A549 (cell line): ENCODE data around the gene ATP10A. TPM values are rescaled to one million over a fixed set of nuclear protein-coding genes. Genes with fewer than 3 reads are reported as not detected.

Source experiments
- ATAC-seq, 2 experiments: fragments of 200-7000 bp in 1 of 2; fragments of >200 bp in 1 of 2; cut with Nextera tagmentation in 1 of 2; cut with Tn5 transposase in 1 of 2; 3 replicates each; pipeline versions ENCODE4 v1.8.0 to v1.9.1; 2018 to 2020; ENCODE audit warnings: mild to moderate bottlenecking in 1 of 2, moderate library complexity in 1 of 2
- CTCF ChIA-PET: fragments of 300-600 bp; sonication (Branson Sonifier 250); formaldehyde crosslinking; extraction: SDS; loops from one replicate; lab custom pipeline; 2021; ENCODE audit warnings: antibody characterized with exemption, inconsistent platforms; lab: Yijun Ruan, JAX
- POLR2A ChIA-PET: fragments of 350-600 bp; formaldehyde crosslinking; extraction: SDS; loops from one replicate; lab custom pipeline; 2021; ENCODE audit warnings: antibody characterized with exemption, inconsistent platforms; lab: Yijun Ruan, JAX
- DNase-seq, 2 experiments: peaks; one replicate each; pipeline versions ENCODE4 v3.0.0 to v3.0.0-alpha.2; 2011 to 2016; ENCODE audit warnings: low read depth in 1 of 2, low spot score in 1 of 2
- FAIRE-seq: peaks from 2 replicates; lab custom pipeline; 2011; peaks lifted over from hg19 to GRCh38; lab: Jason Lieb, UNC
- H3K27ac ChIP-seq, 2 experiments: fragments of >200 bp; sonication (Bioruptor Twin); formaldehyde crosslinking; 3 replicates each; pipeline ENCODE4 v1.5.1; 2016 to 2017
- H3K4me1 ChIP-seq: fragments of >200 bp; sonication (Bioruptor Twin); formaldehyde crosslinking; 3 replicates; pipeline ENCODE4 v1.6.1; 2016
- H3K4me2 ChIP-seq: fragments of >200 bp; sonication (Bioruptor Twin); formaldehyde crosslinking; 3 replicates; pipeline ENCODE4 v1.6.1; 2016
- H3K4me3 ChIP-seq: fragments of >200 bp; sonication (Bioruptor Twin); formaldehyde crosslinking; 3 replicates; pipeline ENCODE4 v1.5.1; 2016
- H3K9me3 ChIP-seq: fragments of >200 bp; sonication (Bioruptor Twin); formaldehyde crosslinking; 3 replicates; pipeline ENCODE4 v1.6.1; 2016
- BHLHE40 ChIP-seq: IDR thresholded peaks from 2 replicates; pipeline ENCODE4 v1.6.1; 2012; ENCODE audit warnings: low read depth, low read length, inconsistent platforms
- CTCF ChIP-seq: fragments of >200 bp; sonication (Bioruptor Twin); formaldehyde crosslinking; IDR thresholded peaks from 3 replicates; pipeline ENCODE4 v1.5.1; 2016
- E2F6 ChIP-seq: IDR thresholded peaks from 2 replicates; pipeline ENCODE4 v1.6.1; 2012; ENCODE audit warnings: low read depth, borderline replicate concordance
- EHMT2 ChIP-seq: fragments of 200-600 bp; sonication (generic); IDR thresholded peaks from 2 replicates; pipeline ENCODE4 v1.6.1; 2016; ENCODE audit warnings: antibody characterized with exemption, low read depth, mild to moderate bottlenecking, moderate library complexity
- EP300 ChIP-seq, 2 experiments: fragments of >200 bp; sonication (Bioruptor Twin); formaldehyde crosslinking; IDR thresholded peaks; 2 replicates in 1 of 2; 3 replicates in 1 of 2; pipeline ENCODE4 v1.6.1; 2016 to 2017
- FOSB ChIP-seq: fragments of 250-450 bp; sonication (Bioruptor Pico); IDR thresholded peaks from 2 replicates; pipeline ENCODE4 v1.5.0; 2020; ENCODE audit warnings: mild to moderate bottlenecking, moderate library complexity
- HDAC2 ChIP-seq: fragments of 200-600 bp; sonication (generic); IDR thresholded peaks from 2 replicates; pipeline ENCODE4 v1.6.1; 2016
- HOXA7 ChIP-seq: fragments of 250-450 bp; sonication (Bioruptor Pico); IDR thresholded peaks from 2 replicates; pipeline ENCODE4 v1.5.0; 2020; ENCODE audit warnings: mild to moderate bottlenecking, moderate library complexity
- HOXB5 ChIP-seq: fragments of 250-450 bp; sonication (Bioruptor Pico); IDR thresholded peaks from 2 replicates; pipeline ENCODE4 v1.5.0; 2020; ENCODE audit warnings: mild to moderate bottlenecking, moderate library complexity
- JUN ChIP-seq, 2 experiments: fragments of >200 bp; sonication (Bioruptor Twin); formaldehyde crosslinking; IDR thresholded peaks; 2 replicates in 1 of 2; 3 replicates in 1 of 2; pipeline ENCODE4 v1.6.1; 2016 to 2017
- JUNB ChIP-seq: fragments of >200 bp; sonication (Bioruptor Twin); formaldehyde crosslinking; IDR thresholded peaks from 2 replicates; pipeline ENCODE4 v1.6.1; 2016
- MAFK ChIP-seq: fragments of 450-650 bp; IDR thresholded peaks from 2 replicates; pipeline ENCODE4 v1.6.1; 2014; ENCODE audit not compliant: partially characterized antibody
- MAZ ChIP-seq: fragments of 150-350 bp; IDR thresholded peaks from 2 replicates; pipeline ENCODE4 v1.6.1; 2014; ENCODE audit warnings: antibody characterized with exemption, low read depth, low read length, borderline replicate concordance
- RAD21 ChIP-seq, 2 experiments: fragments of >200 bp in 1 of 2; sonication (Bioruptor Twin) in 1 of 2; formaldehyde crosslinking in 1 of 2; IDR thresholded peaks in 1 of 2; conservative IDR thresholded peaks in 1 of 2; 2 replicates in 1 of 2; 3 replicates in 1 of 2; pipeline ENCODE4 v1.6.1; 2012 to 2018; ENCODE audit warnings: inconsistent platforms in 1 of 2
- USF2 ChIP-seq: fragments of 450-650 bp; IDR thresholded peaks from 2 replicates; pipeline ENCODE4 v1.6.1; 2014; ENCODE audit warnings: antibody characterized with exemption
- WGBS: methylation state at CpG from one replicate; pipeline ENCODE4 v1.1.6; 2017; ENCODE audit errors: missing lambda C conversion rate; 5-methylcytosine and 5-hydroxymethylcytosine counted together
- polyA minus RNA-seq: library from RNA; depleted of rRNA, polyadenylated mRNA; stranded (reverse); fragments of >200 nt; gene quantifications from 2 replicates; pipeline ENCODE4 v1.2.3, GENCODE V29; 2011; rRNA and poly(A)+ RNA removed
- polyA plus RNA-seq, 4 experiments: library from polyadenylated mRNA; depleted of rRNA in 3 of 4; stranded (reverse); fragments of >200 nt; fragmentation: RNase III in 1 of 4; extraction: RNeasy Plus Mini Kit Qiagen cat#74134 plus additional on column Dnase treatment in 1 of 4; gene quantifications; 2 replicates in 3 of 4; 3 replicates in 1 of 4; pipeline ENCODE4 v1.2.3, GENCODE V29; 2011 to 2017

Gene ATP10A
- polyA plus RNA-seq (2011; rRNA removed) (5.9 and 6.0 TPM in 2 replicates), polyA plus RNA-seq (2017; fragmentation: RNase III; extraction: RNeasy Plus Mini Kit Qiagen cat#74134 plus additional on column Dnase treatment) (6.6 to 7.6 TPM (median 6.8 TPM) in 3 replicates), polyA minus RNA-seq (9.4 and 9.5 TPM in 2 replicates)
- 7.7 and 8.2 TPM in 2 replicates for polyA plus RNA-seq (2012; cell fraction: cytosol; rRNA removed)
- polyA plus RNA-seq (2012; cell fraction: nucleus; rRNA removed), result 16.7 and 21.2 TPM in 2 replicates

GRCh38 chr15:25863111-25863967 lies at the start of gene ATP10A:
ATP10A (minus strand) TSS chr15:25863327; CDS start chr15:25863096, 231 bp downstream.
- 17% methylated on average over 19 of the region's 85 CpGs for WGBS
- POLR2A ChIA-PET, result interaction anchor here (0.8 to 1.0 kb wide), 2 partner anchors 14 to 70 kb away, joined by 3 to 5 read pairs; no protein-coding TSS in a partner anchor
- FAIRE-seq (no peak), DNase-seq (peak in 1 of 2 experiments; percentile 29), ATAC-seq (peak; percentile 6 to 39; a peak in 4 of 6 replicates)
- H3K4me2 ChIP-seq, result peak within 1 kb of the TSS; percentile 78
- peaks cover 43% of the 10 kb centered on the region for H3K4me1 ChIP-seq
- H3K9me3 ChIP-seq, result no peaks in the 10 kb centered on the region
- CTCF ChIA-PET, result interaction anchor here (3.5 kb wide), 1 partner anchor 70 kb away, joined by 15 read pairs; no protein-coding TSS in a partner anchor
- peak within 1 kb of the TSS; percentile 79 to 96 for H3K27ac ChIP-seq
- TF ChIP-seq EHMT2, result no peak
- no peak for TF ChIP-seq JUNB
- TF ChIP-seq JUN (IDR thresholded peaks at IDR 0.05), result 0 out of 5 replicates have a peak, but pooled peaks of 1 of the 2 experiments have one; percentile 25
- TF ChIP-seq RAD21 (conservative IDR thresholded peaks at IDR 0.05 in 1 of 2, IDR thresholded peaks at IDR 0.05 in 1 of 2), result 0 out of 5 replicates have a peak, but pooled peaks of 1 of the 2 experiments have one; percentile 13
- TF ChIP-seq EP300 (IDR thresholded peaks at IDR 0.05), result no peak
- peak; percentile 82 for TF ChIP-seq HDAC2
- TF ChIP-seq USF2, result no peak
- peak within 1 kb of the TSS; percentile 70 for H3K4me3 ChIP-seq

- Histone ChIP-seq H3K4me1 (no peaks in the 10 kb centered on the region), H3K9me3 (no peaks in the 10 kb centered on the region), H3K27ac (no peak overlapping the region), H3K4me2 (no peak overlapping the region), H3K4me3 (no peak overlapping the region)
- DNase-seq (no peak), FAIRE-seq (no peak), ATAC-seq (no peak)
- WGBS, result 53% methylated on average over 3 of the region's 3 CpGs
- no peak for TF ChIP-seq E2F6
- TF ChIP-seq FOSB (CRISPR knock-in tag), result no peak
- no peak for TF ChIP-seq HOXB5
- TF ChIP-seq HOXA7, result no peak
- TF ChIP-seq USF2, result no peak
- no peak for TF ChIP-seq CTCF
- no peak for TF ChIP-seq MAZ
- no peak for TF ChIP-seq HDAC2
- POLR2A ChIA-PET, result no interaction called here
- CTCF ChIA-PET, result no interaction called here
Measured at GRCh38 chr15:25912035-25912434, 48.9 kb upstream of the ATP10A start.

- CTCF ChIA-PET, result interaction anchor here (0.6 kb wide), 1 partner anchor 23 kb away, joined by 3 read pairs; no protein-coding TSS in a partner anchor
- H3K9me3 ChIP-seq, result no peaks in the 10 kb centered on the region
- no peak for DNase-seq
- no peaks in the 10 kb centered on the region for H3K4me1 ChIP-seq
- ATAC-seq, result no peak
- H3K4me3 ChIP-seq, result no peak overlapping the region
- POLR2A ChIA-PET, result no interaction called here
- H3K27ac ChIP-seq, result no peak overlapping the region
- FAIRE-seq, result no peak
- H3K4me2 ChIP-seq, result no peak overlapping the region
- WGBS, result 92% methylated on average over 4 of the region's 4 CpGs
- TF ChIP-seq MAFK, result peak; percentile 52
- no peak for TF ChIP-seq BHLHE40
- TF ChIP-seq, all 56 proteins: peak for 1
Measured at GRCh38 chr15:25910832-25911231, 47.7 kb upstream of the ATP10A start.
